ENCODE data around the gene SGCB.

The SGCB gene

GRCh38 chr4:52017814-52018213 is 20.3 kb downstream of the SGCB start:
- DNase-seq, result no peak

GRCh38 chr4:52016981-52017380 is 21.1 kb downstream of the SGCB start:
- no peak for DNase-seq

GRCh38 chr4:52015366-52015765 is 22.7 kb downstream of the SGCB start:
- no peak for DNase-seq

GRCh38 chr4:52014903-52015302 is 23.2 kb downstream of the SGCB start:
- no peak for DNase-seq

- no peak for DNase-seq
Measured at GRCh38 chr4:52012651-52013050, 25.4 kb downstream of the SGCB start.

GRCh38 chr4:52010986-52011385 is 27.1 kb downstream of the SGCB start:
- DNase-seq, result no peak

- DNase-seq, result no peak
Measured at GRCh38 chr4:52006887-52007286, 31.2 kb downstream of the SGCB start.

GRCh38 chr4:52005604-52006273 is 32.4 kb downstream of the SGCB start:
- no peak for DNase-seq

GRCh38 chr4:52004414-52004813 is 33.7 kb downstream of the SGCB start:
- no peak for DNase-seq

GRCh38 chr4:52001616-52002015 is 36.5 kb downstream of the SGCB start:
- DNase-seq, result no peak

GRCh38 chr4:51999250-51999649 is 38.8 kb downstream of the SGCB start:
- DNase-seq, result no peak

- DNase-seq, result no peak
Measured at GRCh38 chr4:51998837-51999236, 39.3 kb downstream of the SGCB start.

- DNase-seq, result no peak
Measured at GRCh38 chr4:51997647-51998046, 40.5 kb downstream of the SGCB start.

GRCh38 chr4:51995647-51996220 is 42.4 kb downstream of the SGCB start:
- no peak for DNase-seq

Data from DMS79 (cell line).